Tibial nerve (tissue), 4 donors: ENCODE data around the gene SIGLECL1. TPM values are rescaled to one million over a fixed set of nuclear protein-coding genes. Genes with fewer than 3 reads are reported as not detected.

Experiments used
- DNase-seq, 2 donors: peaks; one replicate each; pipeline ENCODE4 v3.0.0-alpha.2; 2019; ENCODE audit warnings: low spot score in 2 of 2
- H3K27ac ChIP-seq, 4 donors: fragments of 200-600 bp; sonication (generic) in 3 of 4; one replicate each; pipeline ENCODE4 v1.5.1; 2017 to 2019; ENCODE audit warnings: mild to moderate bottlenecking in 1 of 4
- H3K27me3 ChIP-seq, 2 donors: fragments of 200-600 bp; sonication (generic) in 1 of 2; one replicate each; pipeline versions ENCODE4 v1.5.1 to v1.6.0; 2017 to 2019
- H3K36me3 ChIP-seq, 3 donors: fragments of 200-600 bp; sonication (generic); one replicate each; pipeline ENCODE4 v1.5.1; 2018 to 2019
- H3K4me1 ChIP-seq, 4 donors: fragments of 200-600 bp; sonication (generic) in 3 of 4; one replicate each; pipeline ENCODE4 v1.5.1; 2017 to 2019
- H3K4me3 ChIP-seq, 4 donors: fragments of 200-600 bp; sonication (generic) in 3 of 4; one replicate each; pipeline ENCODE4 v1.5.1; 2017 to 2019; ENCODE audit warnings: mild to moderate bottlenecking in 1 of 4, moderate library complexity in 1 of 4
- H3K9me3 ChIP-seq, 4 donors: fragments of 200-600 bp; sonication (generic) in 3 of 4; one replicate each; pipeline ENCODE4 v1.5.1; 2017 to 2019
- EP300 ChIP-seq, 2 donors: sonication (generic); formaldehyde crosslinking; IDR thresholded peaks; one replicate each; pipeline ENCODE4 v1.6.1; 2017; ENCODE audit warnings: antibody characterized with exemption in 2 of 2, mild to moderate bottlenecking in 1 of 2
- POLR2A ChIP-seq, 2 donors: fragments of 450-650 bp; IDR thresholded peaks; one replicate each; pipeline ENCODE4 v1.6.1; 2017; ENCODE audit warnings: antibody characterized with exemption in 2 of 2, mild to moderate bottlenecking in 2 of 2, moderate library complexity in 2 of 2
- WGBS, 2 donors: methylation state at CpG; one replicate each; pipeline ENCODE4 v1.1.5; 2018; 5-methylcytosine and 5-hydroxymethylcytosine counted together
- total RNA-seq, 4 donors: library from RNA; depleted of rRNA; stranded (reverse); fragments of >200 nt; gene quantifications; one replicate each; pipeline ENCODE4 v1.1.0, GENCODE V29; 2016
- TF ChIP-seq, protein P1 (sequence below), 5 experiments: fragments of 200-600 bp in 3 of 5; fragments of 450-650 bp in 2 of 5; sonication (generic) in 3 of 5; IDR thresholded peaks; one replicate each; pipeline ENCODE4 v1.5.1; 2016 to 2019; ENCODE audit warnings: antibody characterized with exemption in 5 of 5, mild to moderate bottlenecking in 3 of 5, moderate library complexity in 2 of 5

Gene SIGLECL1
- total RNA-seq, 4 donors from 2014 or later, result not detected

DNA sequence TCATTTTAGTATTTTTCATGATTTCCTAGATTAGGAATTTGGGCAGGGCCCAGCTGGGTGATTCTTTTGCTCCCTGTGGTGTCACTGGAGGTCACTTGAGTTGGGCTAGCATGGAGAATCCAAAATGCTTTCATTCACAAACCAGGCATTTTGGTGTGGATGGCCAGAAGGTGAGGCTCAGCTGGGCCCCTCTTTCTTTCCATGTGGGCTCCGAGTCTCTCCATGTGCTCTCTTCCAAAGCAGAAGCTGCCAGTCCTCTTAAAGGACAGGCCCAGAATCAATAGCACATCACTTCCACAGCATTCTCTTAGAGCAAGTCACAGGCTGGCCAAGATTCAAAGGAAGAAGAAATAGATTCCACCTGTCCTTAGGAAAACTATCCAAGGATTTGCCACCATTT is 38.8 kb downstream of the SIGLECL1 start:
- peaks cover 0 to 7% of the 10 kb centered on the region in 2 donors for H3K27me3 ChIP-seq
- DNase-seq, result no peak
- H3K36me3 ChIP-seq, result no peaks in the 10 kb centered on the region
- H3K27ac ChIP-seq, result no peak overlapping the region
- peaks cover 0 to 16% (median 0%) of the 10 kb centered on the region in 4 donors for H3K9me3 ChIP-seq
- 81 to 93% methylated on average over 1 of the region's 1 CpG for WGBS, 2 donors
- TF ChIP-seq, protein P1, sequence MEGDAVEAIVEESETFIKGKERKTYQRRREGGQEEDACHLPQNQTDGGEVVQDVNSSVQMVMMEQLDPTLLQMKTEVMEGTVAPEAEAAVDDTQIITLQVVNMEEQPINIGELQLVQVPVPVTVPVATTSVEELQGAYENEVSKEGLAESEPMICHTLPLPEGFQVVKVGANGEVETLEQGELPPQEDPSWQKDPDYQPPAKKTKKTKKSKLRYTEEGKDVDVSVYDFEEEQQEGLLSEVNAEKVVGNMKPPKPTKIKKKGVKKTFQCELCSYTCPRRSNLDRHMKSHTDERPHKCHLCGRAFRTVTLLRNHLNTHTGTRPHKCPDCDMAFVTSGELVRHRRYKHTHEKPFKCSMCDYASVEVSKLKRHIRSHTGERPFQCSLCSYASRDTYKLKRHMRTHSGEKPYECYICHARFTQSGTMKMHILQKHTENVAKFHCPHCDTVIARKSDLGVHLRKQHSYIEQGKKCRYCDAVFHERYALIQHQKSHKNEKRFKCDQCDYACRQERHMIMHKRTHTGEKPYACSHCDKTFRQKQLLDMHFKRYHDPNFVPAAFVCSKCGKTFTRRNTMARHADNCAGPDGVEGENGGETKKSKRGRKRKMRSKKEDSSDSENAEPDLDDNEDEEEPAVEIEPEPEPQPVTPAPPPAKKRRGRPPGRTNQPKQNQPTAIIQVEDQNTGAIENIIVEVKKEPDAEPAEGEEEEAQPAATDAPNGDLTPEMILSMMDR (IDR thresholded peaks at IDR 0.05), result no peak
- TF ChIP-seq EP300 (IDR thresholded peaks at IDR 0.05), result no peak
- TF ChIP-seq POLR2A (IDR thresholded peaks at IDR 0.05), result no peak
- no peaks in the 10 kb centered on the region for H3K4me1 ChIP-seq
- H3K4me3 ChIP-seq, result no peak overlapping the region

DNA sequence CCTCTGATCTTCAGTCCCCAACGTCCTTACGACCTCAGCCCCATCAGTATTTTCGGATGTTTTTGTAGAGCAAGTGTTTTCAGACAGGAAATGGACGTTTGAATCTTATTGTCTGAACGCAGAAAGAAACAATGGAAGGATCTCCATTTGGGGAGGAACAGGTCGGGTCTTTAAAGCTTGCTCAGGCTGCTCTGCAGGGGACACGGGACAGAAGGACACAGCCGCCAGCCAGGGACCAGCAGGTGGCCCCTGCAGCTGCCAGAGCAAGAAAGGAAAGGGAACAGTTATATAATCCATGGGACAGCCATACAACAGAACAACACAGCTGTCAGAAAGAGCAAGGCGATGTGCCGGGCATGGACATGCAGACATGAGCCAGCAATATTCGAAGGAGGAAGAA is 42.1 kb downstream of the SIGLECL1 start:
- Histone ChIP-seq H3K4me3 (no peak overlapping the region), H3K36me3 (no peaks in the 10 kb centered on the region), H3K9me3 (peaks cover 0 to 13% (median 0%) of the 10 kb centered on the region in 4 donors), H3K4me1 (no peaks in the 10 kb centered on the region), H3K27ac (no peak overlapping the region), H3K27me3 (peaks cover 0 to 7% of the 10 kb centered on the region in 2 donors)
- WGBS, 2 donors, result 21 to 28% methylated on average over 11 of the region's 11 CpGs
- TF ChIP-seq, protein P1 (IDR thresholded peaks at IDR 0.05), result no peak
- no peak for DNase-seq

DNA sequence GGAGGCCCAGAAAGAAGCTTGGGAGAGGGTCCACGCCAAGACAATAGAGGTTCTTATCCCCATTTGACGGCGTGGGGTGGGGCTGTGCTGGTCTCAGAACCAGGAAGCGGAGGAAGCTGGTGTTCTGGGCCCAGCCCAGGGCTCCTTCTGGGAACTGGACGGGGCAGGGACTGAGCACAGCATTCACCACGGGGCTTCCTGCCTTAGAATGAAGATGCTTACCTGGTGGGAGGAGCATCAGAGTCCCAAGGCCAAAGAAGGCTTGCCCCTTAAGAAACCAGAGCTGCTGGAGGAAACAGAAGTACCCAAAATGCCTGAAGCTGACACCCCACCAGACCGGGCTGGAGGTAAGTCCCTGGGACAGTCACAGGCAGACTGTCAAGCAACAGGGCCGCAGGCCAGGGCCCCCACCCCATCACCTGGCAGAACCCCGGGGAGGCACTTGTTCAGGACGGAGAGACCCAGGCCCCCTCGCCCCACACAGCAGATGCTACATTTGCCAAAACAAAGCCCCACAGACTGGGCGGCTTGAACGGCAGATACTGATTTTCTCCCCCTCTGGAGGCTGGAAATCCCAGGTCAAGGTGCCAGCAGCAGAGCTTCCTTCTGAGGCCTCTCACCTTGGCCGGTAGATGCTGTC is 42.8 kb downstream of the SIGLECL1 start:
- WGBS, 2 donors, result 63 to 64% methylated on average over 13 of the region's 14 CpGs
- Histone ChIP-seq H3K4me1 (no peaks in the 10 kb centered on the region), H3K4me3 (no peak overlapping the region), H3K27me3 (peaks cover 0 to 7% of the 10 kb centered on the region in 2 donors), H3K9me3 (peaks cover 0 to 17% (median 0%) of the 10 kb centered on the region in 4 donors), H3K36me3 (no peaks in the 10 kb centered on the region), H3K27ac (no peak overlapping the region)
- DNase-seq, result no peak
- TF ChIP-seq, protein P1 (IDR thresholded peaks at IDR 0.05), result no peak
- TF ChIP-seq POLR2A (IDR thresholded peaks at IDR 0.05), result no peak
- TF ChIP-seq EP300 (IDR thresholded peaks at IDR 0.05), result no peak

DNA sequence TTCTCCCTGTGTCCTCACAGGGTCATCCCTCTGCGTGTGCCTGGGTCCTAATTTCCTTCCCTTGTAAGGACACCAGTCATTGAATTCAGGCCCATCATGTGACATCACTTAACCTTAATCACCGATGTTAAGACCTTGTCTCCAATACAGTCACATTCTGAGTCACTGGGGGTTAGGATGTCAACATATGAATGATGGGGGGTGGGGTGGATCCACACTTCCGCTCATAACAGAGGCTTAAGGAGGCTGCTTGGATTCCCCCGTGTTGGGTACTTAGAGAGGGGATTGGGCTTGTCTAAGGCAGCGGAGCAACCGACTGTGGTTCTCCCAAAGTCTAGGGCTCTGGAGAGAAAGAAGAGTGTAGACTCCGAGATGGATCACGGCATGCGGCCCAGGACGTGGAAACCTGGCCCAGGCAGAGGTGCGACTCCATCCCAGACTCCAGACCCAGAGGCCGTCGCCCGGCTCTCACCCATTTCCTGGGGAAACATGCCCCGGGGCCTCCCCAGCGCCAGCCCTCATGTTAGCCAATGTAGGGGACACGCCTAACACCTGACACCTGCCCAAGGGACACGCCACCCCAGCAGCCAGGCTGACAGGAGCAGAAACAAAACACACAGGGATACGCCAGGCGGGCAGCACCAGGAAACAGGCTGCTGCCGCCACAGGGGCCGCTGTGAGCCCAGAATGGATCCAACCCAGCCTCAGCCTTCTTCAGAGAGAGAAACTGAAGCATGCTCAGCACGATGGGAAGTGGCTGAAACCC is 43.5 kb downstream of the SIGLECL1 start:
- no peaks in the 10 kb centered on the region for H3K4me1 ChIP-seq
- 66 to 69% methylated on average over 17 to 23 of the region's 23 CpGs for WGBS, 2 donors
- no peak overlapping the region for H3K4me3 ChIP-seq
- TF ChIP-seq, protein P1 (IDR thresholded peaks at IDR 0.05), result no peak
- no peak for TF ChIP-seq POLR2A (IDR thresholded peaks at IDR 0.05)
- TF ChIP-seq EP300 (IDR thresholded peaks at IDR 0.05), result no peak
- DNase-seq, result no peak
- H3K9me3 ChIP-seq, result peaks cover 0 to 17% (median 0%) of the 10 kb centered on the region in 4 donors
- H3K27me3 ChIP-seq, result peaks cover 0 to 7% of the 10 kb centered on the region in 2 donors
- no peaks in the 10 kb centered on the region for H3K36me3 ChIP-seq
- H3K27ac ChIP-seq, result no peak overlapping the region

DNA sequence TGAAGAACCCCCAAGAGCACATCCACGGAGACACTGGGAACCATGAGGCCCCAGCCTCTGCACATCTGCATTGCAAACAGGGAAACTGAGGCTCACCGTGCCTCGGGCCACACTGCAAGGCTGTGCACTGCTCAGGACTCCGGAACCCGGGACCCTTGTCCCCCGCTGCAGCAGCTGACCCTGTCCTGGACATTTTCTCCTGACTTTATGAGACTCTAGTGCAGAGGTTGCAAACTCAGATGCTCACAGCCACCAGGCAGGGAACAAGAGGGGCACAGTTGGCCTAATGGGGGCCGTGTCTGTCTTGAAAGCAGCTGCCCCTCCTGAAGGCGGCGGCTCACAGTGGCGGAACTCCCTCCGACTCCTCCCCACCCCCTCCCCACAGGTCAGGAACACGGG is 44.1 kb downstream of the SIGLECL1 start:
- Histone ChIP-seq H3K4me1 (no peaks in the 10 kb centered on the region), H3K9me3 (peaks cover 0 to 12% (median 0%) of the 10 kb centered on the region in 4 donors), H3K27me3 (peaks cover 0 to 7% of the 10 kb centered on the region in 2 donors), H3K4me3 (no peak overlapping the region), H3K27ac (no peak overlapping the region), H3K36me3 (no peaks in the 10 kb centered on the region)
- WGBS, 2 donors, result 53 to 62% methylated on average over 12 of the region's 12 CpGs
- TF ChIP-seq POLR2A (IDR thresholded peaks at IDR 0.05), result no peak
- no peak for TF ChIP-seq EP300 (IDR thresholded peaks at IDR 0.05)
- TF ChIP-seq, protein P1 (IDR thresholded peaks at IDR 0.05), result no peak
- no peak for DNase-seq
